Mononuclear cell (primary cell): Measurements from ENCODE around the gene LGALS14. TPM values are rescaled to one million over a fixed set of nuclear protein-coding genes. Genes with fewer than 3 reads are reported as not detected.

Experiments
- H3K27me3 ChIP-seq: 2 replicates; pipeline ENCODE4 v1.6.0; 2011; ENCODE audit warnings: low read length, control low read depth; ENCODE audit not compliant: insufficient read depth
- H3K4me1 ChIP-seq: 2 replicates; pipeline ENCODE4 v1.5.1; 2011; ENCODE audit warnings: mild to moderate bottlenecking, low read length, control low read depth; ENCODE audit not compliant: insufficient read depth
- H3K4me3 ChIP-seq: 2 replicates; pipeline ENCODE4 v1.5.1; 2011; ENCODE audit warnings: mild to moderate bottlenecking, low read length, moderate library complexity
- H3K9me3 ChIP-seq: 2 replicates; pipeline ENCODE4 v1.5.1; 2011; ENCODE audit warnings: low read depth, mild to moderate bottlenecking, control low read depth, low read length
- total RNA-seq: library from RNA; depleted of rRNA; stranded (reverse); fragments of >200 nt; gene quantifications from one replicate; pipeline ENCODE4 v1.2.3, GENCODE V29; 2012

The LGALS14 gene
- total RNA-seq, 1 donor, result 0.31 TPM

DNA sequence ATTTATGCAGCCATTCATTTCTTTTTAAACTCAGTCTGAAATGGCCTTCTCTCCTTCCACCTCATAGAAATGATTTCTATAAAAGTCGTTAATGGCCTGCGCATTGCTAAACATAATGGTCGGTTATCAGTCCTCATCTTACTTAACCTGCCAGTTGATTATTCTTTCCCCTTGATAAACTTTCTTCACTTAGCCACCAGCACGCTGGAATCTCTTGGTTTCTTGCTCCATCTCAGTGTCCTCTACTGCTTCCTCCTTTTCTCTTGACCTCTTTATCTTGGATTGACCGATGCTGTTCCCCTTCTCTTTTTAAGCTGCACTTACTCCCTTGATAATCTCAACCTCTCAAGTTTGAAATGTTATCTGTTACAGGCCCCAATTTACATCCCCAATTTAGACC lies 45.7 kb downstream of the LGALS14 start:
- Histone ChIP-seq H3K27me3 (peaks cover 2% of the 10 kb centered on the region), H3K4me1 (no peaks in the 10 kb centered on the region)

DNA sequence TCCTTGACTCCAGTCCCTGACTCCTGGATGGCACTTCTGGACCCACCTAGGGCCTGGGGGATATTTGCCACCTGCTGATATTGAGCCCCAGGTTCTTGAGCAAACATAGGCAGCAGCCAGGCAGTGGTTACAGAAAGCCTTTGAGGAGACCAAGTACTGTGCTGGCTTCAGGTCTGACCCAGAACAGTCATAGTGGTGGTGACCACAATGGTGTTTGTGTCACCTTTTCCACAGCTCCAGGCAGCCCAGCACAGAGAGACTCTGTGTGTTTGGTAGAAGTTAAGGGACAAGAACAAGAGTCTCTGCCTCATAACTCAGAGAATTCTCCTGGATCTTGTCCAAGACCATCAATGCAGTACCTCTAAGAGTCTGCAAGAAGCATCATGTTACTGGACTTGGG lies 48.1 kb downstream of the LGALS14 start:
- Histone ChIP-seq H3K4me1 (no peaks in the 10 kb centered on the region), H3K9me3 (no peaks in the 10 kb centered on the region), H3K4me3 (no peak overlapping the region), H3K27me3 (peaks cover 5% of the 10 kb centered on the region)

More for the DNA sequence above, 45.7 kb downstream of the LGALS14 start:
- Histone ChIP-seq H3K9me3 (no peaks in the 10 kb centered on the region), H3K4me3 (no peak overlapping the region)

DNA sequence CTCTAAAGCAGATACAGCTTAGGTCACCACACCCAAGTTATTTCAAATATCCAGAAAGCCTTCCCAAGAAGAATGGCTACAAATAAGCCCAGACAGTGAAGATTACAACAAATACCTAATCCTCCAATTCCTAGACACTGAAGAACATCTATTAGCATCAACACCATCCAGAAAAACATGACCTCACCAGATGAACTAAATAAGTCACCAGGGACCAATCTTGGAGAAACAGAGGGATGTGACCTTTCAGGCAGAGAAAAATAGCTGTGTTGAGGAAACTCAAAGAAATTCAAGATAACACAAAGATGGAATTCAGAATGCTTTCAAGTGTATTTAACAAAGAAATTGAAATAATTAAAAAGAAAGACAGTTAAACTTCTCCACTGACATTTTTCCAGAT lies 48.5 kb downstream of the LGALS14 start:
- no peaks in the 10 kb centered on the region for H3K9me3 ChIP-seq
- H3K4me1 ChIP-seq, result no peaks in the 10 kb centered on the region
- peaks cover 6% of the 10 kb centered on the region for H3K27me3 ChIP-seq
- no peak overlapping the region for H3K4me3 ChIP-seq

DNA sequence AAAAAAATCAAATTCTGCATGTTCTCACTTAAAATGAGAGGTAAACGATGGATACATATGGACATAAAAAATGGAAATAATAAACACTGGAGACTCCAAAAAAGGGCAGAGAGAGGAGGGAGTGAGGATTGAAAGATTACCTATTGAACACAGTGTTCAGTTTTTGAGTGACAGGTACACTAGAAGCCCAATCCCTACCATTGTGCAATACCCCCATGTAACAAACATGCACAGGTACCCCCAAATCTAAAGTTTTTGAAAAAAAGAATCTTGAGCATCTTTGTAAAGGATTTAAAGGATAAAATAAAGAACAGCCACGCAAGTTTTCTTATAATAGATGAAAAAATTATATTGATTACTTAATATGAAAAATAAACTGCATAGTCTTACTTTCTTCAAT lies 50.3 kb downstream of the LGALS14 start:
- Histone ChIP-seq H3K4me3 (no peak overlapping the region), H3K4me1 (no peaks in the 10 kb centered on the region), H3K9me3 (no peaks in the 10 kb centered on the region), H3K27me3 (peaks cover 17% of the 10 kb centered on the region)

DNA sequence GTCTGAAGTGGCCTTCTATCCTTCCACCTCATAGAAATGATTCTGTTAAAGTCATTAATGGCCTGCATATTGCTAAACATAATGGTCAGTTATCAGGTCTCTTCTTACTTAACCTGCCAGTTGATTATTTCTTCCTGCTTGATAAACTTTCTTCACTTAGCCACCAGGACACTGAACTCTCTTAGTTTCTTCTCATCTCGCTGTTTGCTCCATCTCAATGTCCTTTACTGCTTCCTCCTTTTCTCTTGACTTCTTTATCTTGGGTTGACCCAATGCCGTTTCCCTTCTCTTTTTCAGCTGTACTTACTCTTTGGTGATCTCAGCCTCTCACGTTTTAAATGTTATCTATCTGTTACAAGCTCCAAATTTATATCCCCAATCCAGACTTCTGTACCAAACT lies 50.7 kb downstream of the LGALS14 start:
- H3K4me1 ChIP-seq, result no peaks in the 10 kb centered on the region
- H3K27me3 ChIP-seq, result peaks cover 17% of the 10 kb centered on the region
- no peak overlapping the region for H3K4me3 ChIP-seq
- no peaks in the 10 kb centered on the region for H3K9me3 ChIP-seq

Other genes starting within 250 kb of the LGALS14 start
- gene TIMM50, start 223.6 kb upstream of the LGALS14 start, total RNA-seq, result 17.1 TPM
- not detected for gene DLL3, start 205.5 kb upstream of the LGALS14 start, total RNA-seq
- not detected for gene SELENOV, start 189.3 kb upstream of the LGALS14 start, total RNA-seq
- 6.0 TPM for gene EID2B, start 171.6 kb upstream of the LGALS14 start, total RNA-seq
- gene EID2, start 164.3 kb upstream of the LGALS14 start, total RNA-seq, result 14.4 TPM
- gene LGALS13, start 102.0 kb upstream of the LGALS14 start, total RNA-seq, result not detected
- not detected for gene LGALS16, start 48.6 kb upstream of the LGALS14 start, total RNA-seq
- gene CLC, start 33.5 kb downstream of the LGALS14 start, total RNA-seq, result 0.73 TPM
- gene LEUTX, start 74.4 kb downstream of the LGALS14 start, total RNA-seq, result not detected
- gene DYRK1B, start 129.7 kb downstream of the LGALS14 start, total RNA-seq, result 6.5 TPM
- gene FBL, start 141.9 kb downstream of the LGALS14 start, total RNA-seq, result 195 TPM
- 4.7 TPM for gene FCGBP, start 230.2 kb downstream of the LGALS14 start, total RNA-seq